Thyroid gland (tissue), 4 donors: ENCODE results near the gene ZDHHC3.

ENCODE experiments used
- CTCF ChIP-seq, 6 experiments: fragments of 200-600 bp in 3 of 6; fragments of 450-650 bp in 3 of 6; sonication (generic) in 3 of 6; IDR thresholded peaks; one replicate each; pipeline ENCODE4 v1.5.1; 2016 to 2019; ENCODE audit warnings: antibody characterized with exemption in 6 of 6, mild to moderate bottlenecking in 2 of 6, inconsistent platforms in 1 of 6, moderate library complexity in 1 of 6
- POLR2A ChIP-seq, 2 donors: fragments of 450-650 bp; IDR thresholded peaks; one replicate each; pipeline ENCODE4 v1.6.1; 2017; ENCODE audit warnings: antibody characterized with exemption in 2 of 2, mild to moderate bottlenecking in 2 of 2, moderate library complexity in 1 of 2

GRCh38 chr3:44942202-44942921 lies 33.6 kb downstream of the ZDHHC3 start:
- TF ChIP-seq CTCF (IDR thresholded peaks at IDR 0.05) = no peak
- TF ChIP-seq POLR2A (IDR thresholded peaks at IDR 0.05) = no peak
